ENCODE data around the gene EXPH5. TPM values are rescaled to one million over a fixed set of nuclear protein-coding genes. Genes with fewer than 3 reads are reported as not detected.

The EXPH5 gene
- total RNA-seq, 1 experiment from 2014 or later: 18.1 TPM

DNA sequence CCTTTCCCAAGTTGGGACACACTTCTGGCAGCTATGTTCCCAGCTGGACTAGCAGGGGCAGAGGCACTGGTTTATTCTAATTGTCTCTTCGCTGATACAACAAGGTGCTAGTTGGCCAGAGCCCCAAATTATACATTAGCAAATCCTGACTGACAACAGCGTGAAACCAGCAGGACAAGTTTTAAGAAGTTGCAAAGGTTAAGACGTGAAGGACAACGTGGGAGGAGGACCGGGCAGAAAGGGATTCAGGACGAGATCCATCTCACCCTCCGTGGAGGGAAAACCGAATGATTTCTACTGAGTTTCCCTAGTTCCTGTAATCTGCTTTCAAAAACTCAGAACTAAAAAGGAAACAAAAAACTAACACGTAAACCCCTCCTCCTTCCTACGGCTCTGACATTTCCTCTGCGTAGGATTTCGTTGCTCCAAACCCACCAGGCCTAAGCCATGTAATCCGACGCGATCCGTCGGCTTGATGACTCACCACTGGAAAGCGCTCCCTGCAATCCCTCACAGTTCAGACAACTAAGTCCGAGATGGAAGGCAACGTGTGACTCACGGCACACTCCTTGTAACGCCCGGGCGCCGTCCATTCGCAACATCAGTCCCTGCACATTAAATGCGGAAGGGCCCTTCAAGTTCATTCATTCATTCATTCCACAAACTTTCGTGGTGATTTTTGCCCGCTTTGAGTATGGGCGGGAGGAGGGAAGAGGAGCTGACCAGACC, 96.1 kb downstream of the EXPH5 start:
- BruUV-seq (replicated peaks): TSS peak; percentile 70
- ChIA-PET CTCF (no interaction called here), POLR2A (interaction anchor here (0.6 to 0.7 kb wide), 2 partner anchors 62 to 91 kb away, joined by 3 to 5 read pairs; no protein-coding TSS in a partner anchor)
- peak; percentile 92 to 96 for DNase-seq
- Histone ChIP-seq H3K4me3 (ENCODE audit: low read depth, low read length) (peak overlapping the region; percentile 74), H3K4me1 (peaks cover 37% of the 10 kb centered on the region), H3K9me3 (no peaks in the 10 kb centered on the region), H3K27me3 (replicated peaks; ENCODE audit: control insufficient read depth, insufficient read depth, low read length) (no peaks in the 10 kb centered on the region), H3K36me3 (ENCODE audit: control insufficient read depth, insufficient read depth, low read length) (no peaks in the 10 kb centered on the region)
- Mint-ChIP-seq H3K9me3 (ENCODE audit: unreplicated experiment) (no peaks in the 10 kb centered on the region), H3K27me3 (ENCODE audit: insufficient read depth, unreplicated experiment) (no peaks in the 10 kb centered on the region), H3K4me1 (ENCODE audit: low read depth, unreplicated experiment) (peaks cover 43% of the 10 kb centered on the region), H3K4me3 (ENCODE audit: unreplicated experiment) (peak overlapping the region; percentile 92), H3K36me3 (ENCODE audit: insufficient read depth, unreplicated experiment) (peaks cover 34% of the 10 kb centered on the region), H3K27ac (ENCODE audit: unreplicated experiment) (peak overlapping the region; percentile 98)
- TF ChIP-seq, protein P1, sequence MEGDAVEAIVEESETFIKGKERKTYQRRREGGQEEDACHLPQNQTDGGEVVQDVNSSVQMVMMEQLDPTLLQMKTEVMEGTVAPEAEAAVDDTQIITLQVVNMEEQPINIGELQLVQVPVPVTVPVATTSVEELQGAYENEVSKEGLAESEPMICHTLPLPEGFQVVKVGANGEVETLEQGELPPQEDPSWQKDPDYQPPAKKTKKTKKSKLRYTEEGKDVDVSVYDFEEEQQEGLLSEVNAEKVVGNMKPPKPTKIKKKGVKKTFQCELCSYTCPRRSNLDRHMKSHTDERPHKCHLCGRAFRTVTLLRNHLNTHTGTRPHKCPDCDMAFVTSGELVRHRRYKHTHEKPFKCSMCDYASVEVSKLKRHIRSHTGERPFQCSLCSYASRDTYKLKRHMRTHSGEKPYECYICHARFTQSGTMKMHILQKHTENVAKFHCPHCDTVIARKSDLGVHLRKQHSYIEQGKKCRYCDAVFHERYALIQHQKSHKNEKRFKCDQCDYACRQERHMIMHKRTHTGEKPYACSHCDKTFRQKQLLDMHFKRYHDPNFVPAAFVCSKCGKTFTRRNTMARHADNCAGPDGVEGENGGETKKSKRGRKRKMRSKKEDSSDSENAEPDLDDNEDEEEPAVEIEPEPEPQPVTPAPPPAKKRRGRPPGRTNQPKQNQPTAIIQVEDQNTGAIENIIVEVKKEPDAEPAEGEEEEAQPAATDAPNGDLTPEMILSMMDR (IDR thresholded peaks at IDR 0.05; ENCODE audit: insufficient read depth in 1 of 2, low read depth in 1 of 2, low read length in 1 of 2, severe bottlenecking in 1 of 2, unreplicated experiment in 1 of 2): no peak
- intact Hi-C loops (cut with micrococcal nuclease; ENCODE audit: unreplicated experiment): loop anchor here (1.0 to 5.0 kb wide), 9 partner anchors 10 to 275 kb away; partner anchors contain the start of genes ATM, C11orf65, EXPH5 and NPAT

GRCh38 chr11:108496643-108497256, 96.8 kb downstream of the EXPH5 start:
- Mint-ChIP-seq H3K4me1 (ENCODE audit: low read depth, unreplicated experiment) (peaks cover 39% of the 10 kb centered on the region), H3K9me3 (ENCODE audit: unreplicated experiment) (no peaks in the 10 kb centered on the region), H3K36me3 (ENCODE audit: insufficient read depth, unreplicated experiment) (peaks cover 39% of the 10 kb centered on the region), H3K27me3 (ENCODE audit: insufficient read depth, unreplicated experiment) (no peaks in the 10 kb centered on the region), H3K27ac (ENCODE audit: unreplicated experiment) (peak overlapping the region; percentile 98), H3K4me3 (ENCODE audit: unreplicated experiment) (peak overlapping the region; percentile 92)
- DNase-seq: peak in 1 of 2 experiments; percentile 19
- POLR2A ChIA-PET: no interaction called here
- H3K9me3 ChIP-seq: no peaks in the 10 kb centered on the region
- H3K4me3 ChIP-seq (ENCODE audit: low read depth, low read length): peak overlapping the region; percentile 74
- TF ChIP-seq, protein P1 (IDR thresholded peaks at IDR 0.05; ENCODE audit: insufficient read depth in 1 of 2, low read depth in 1 of 2, low read length in 1 of 2, severe bottlenecking in 1 of 2, unreplicated experiment in 1 of 2): no peak
- H3K4me1 ChIP-seq: peaks cover 32% of the 10 kb centered on the region
- H3K36me3 ChIP-seq (ENCODE audit: control insufficient read depth, insufficient read depth, low read length): no peaks in the 10 kb centered on the region
- no TSS peak for BruUV-seq (replicated peaks)
- CTCF ChIA-PET: no interaction called here
- no peaks in the 10 kb centered on the region for H3K27me3 ChIP-seq (replicated peaks; ENCODE audit: control insufficient read depth, insufficient read depth, low read length)
- intact Hi-C loops (cut with micrococcal nuclease; ENCODE audit: unreplicated experiment): loop anchor here (1.0 to 5.0 kb wide), 8 partner anchors 9 to 274 kb away; partner anchors contain the start of genes ATM, C11orf65, EXPH5 and NPAT

GRCh38 chr11:108495326-108495725, 98.2 kb downstream of the EXPH5 start:
- ChIA-PET POLR2A (no interaction called here), CTCF (no interaction called here)
- Mint-ChIP-seq H3K27me3 (ENCODE audit: insufficient read depth, unreplicated experiment) (no peaks in the 10 kb centered on the region), H3K4me1 (ENCODE audit: low read depth, unreplicated experiment) (peaks cover 33% of the 10 kb centered on the region), H3K4me3 (ENCODE audit: unreplicated experiment) (no peak overlapping the region), H3K27ac (ENCODE audit: unreplicated experiment) (no peak overlapping the region), H3K36me3 (ENCODE audit: insufficient read depth, unreplicated experiment) (peaks cover 51% of the 10 kb centered on the region), H3K9me3 (ENCODE audit: unreplicated experiment) (no peaks in the 10 kb centered on the region)
- Histone ChIP-seq H3K4me3 (ENCODE audit: low read depth, low read length) (no peak overlapping the region), H3K9me3 (no peaks in the 10 kb centered on the region), H3K36me3 (ENCODE audit: control insufficient read depth, insufficient read depth, low read length) (no peaks in the 10 kb centered on the region), H3K27me3 (replicated peaks; ENCODE audit: control insufficient read depth, insufficient read depth, low read length) (no peaks in the 10 kb centered on the region), H3K4me1 (peaks cover 27% of the 10 kb centered on the region)
- no peak for DNase-seq
- intact Hi-C loops (cut with micrococcal nuclease; ENCODE audit: unreplicated experiment): loop anchor here (5.0 kb wide), 2 partner anchors 77 to 178 kb away; no protein-coding TSS in a partner anchor
- no TSS peak for BruUV-seq (replicated peaks)
- TF ChIP-seq, protein P1 (IDR thresholded peaks at IDR 0.05; ENCODE audit: insufficient read depth in 1 of 2, low read depth in 1 of 2, low read length in 1 of 2, severe bottlenecking in 1 of 2, unreplicated experiment in 1 of 2): no peak

Data from Caco-2 (cell line).